A549 (cell line): Measurements from ENCODE around the gene NELFE. TPM values are rescaled to one million over a fixed set of nuclear protein-coding genes. Genes with fewer than 3 reads are reported as not detected.
A peak's percentile ranks its signal among the peaks of the same experiment; 100 is the strongest.

Experiments used
- ATAC-seq, 2 experiments: fragments of 200-7000 bp in 1 of 2; fragments of >200 bp in 1 of 2; cut with Nextera tagmentation in 1 of 2; cut with Tn5 transposase in 1 of 2; 3 replicates each; pipeline versions ENCODE4 v1.8.0 to v1.9.1; 2018 to 2020; ENCODE audit warnings: mild to moderate bottlenecking in 1 of 2, moderate library complexity in 1 of 2
- CTCF ChIA-PET: fragments of 300-600 bp; sonication (Branson Sonifier 250); formaldehyde crosslinking; extraction: SDS; loops from one replicate; lab custom pipeline; 2021; ENCODE audit warnings: antibody characterized with exemption, inconsistent platforms; lab: Yijun Ruan, JAX
- POLR2A ChIA-PET: fragments of 350-600 bp; formaldehyde crosslinking; extraction: SDS; loops from one replicate; lab custom pipeline; 2021; ENCODE audit warnings: antibody characterized with exemption, inconsistent platforms; lab: Yijun Ruan, JAX
- DNase-seq, 2 experiments: peaks; one replicate each; pipeline versions ENCODE4 v3.0.0 to v3.0.0-alpha.2; 2011 to 2016; ENCODE audit warnings: low read depth in 1 of 2, low spot score in 1 of 2
- FAIRE-seq: peaks from 2 replicates; lab custom pipeline; 2011; peaks lifted over from hg19 to GRCh38; lab: Jason Lieb, UNC
- H3K27ac ChIP-seq, 2 experiments: fragments of >200 bp; sonication (Bioruptor Twin); formaldehyde crosslinking; 3 replicates each; pipeline ENCODE4 v1.5.1; 2016 to 2017
- H3K4me1 ChIP-seq: fragments of >200 bp; sonication (Bioruptor Twin); formaldehyde crosslinking; 3 replicates; pipeline ENCODE4 v1.6.1; 2016
- H3K4me2 ChIP-seq: fragments of >200 bp; sonication (Bioruptor Twin); formaldehyde crosslinking; 3 replicates; pipeline ENCODE4 v1.6.1; 2016
- H3K4me3 ChIP-seq: fragments of >200 bp; sonication (Bioruptor Twin); formaldehyde crosslinking; 3 replicates; pipeline ENCODE4 v1.5.1; 2016
- H3K9me3 ChIP-seq: fragments of >200 bp; sonication (Bioruptor Twin); formaldehyde crosslinking; 3 replicates; pipeline ENCODE4 v1.6.1; 2016
- CHD4 ChIP-seq: fragments of 200-600 bp; sonication (generic); IDR thresholded peaks from 2 replicates; pipeline ENCODE4 v1.6.1; 2016; ENCODE audit warnings: antibody characterized with exemption, mild to moderate bottlenecking, borderline replicate concordance
- FOSL2 ChIP-seq, 2 experiments: fragments of 450-650 bp in 1 of 2; fragments of >200 bp in 1 of 2; sonication (Bioruptor Twin) in 1 of 2; formaldehyde crosslinking; IDR thresholded peaks; 2 replicates each; pipeline versions ENCODE4 v1.5.0 to v1.6.1; 2016 to 2020; ENCODE audit warnings: mild to moderate bottlenecking in 1 of 2, moderate library complexity in 1 of 2
- FOXS1 ChIP-seq: fragments of 250-450 bp; sonication (Bioruptor Pico); IDR thresholded peaks from 2 replicates; pipeline ENCODE4 v1.5.0; 2020; ENCODE audit warnings: mild to moderate bottlenecking, moderate library complexity
- GATA3 ChIP-seq: IDR thresholded peaks from 2 replicates; pipeline ENCODE4 v1.6.1; 2012; ENCODE audit warnings: borderline replicate concordance
- HDAC2 ChIP-seq: fragments of 200-600 bp; sonication (generic); IDR thresholded peaks from 2 replicates; pipeline ENCODE4 v1.6.1; 2016
- HEYL ChIP-seq: fragments of 250-450 bp; sonication (Bioruptor Pico); IDR thresholded peaks from 2 replicates; pipeline ENCODE4 v1.8.0; 2021; ENCODE audit warnings: mild to moderate bottlenecking, moderate library complexity
- HOXA7 ChIP-seq: fragments of 250-450 bp; sonication (Bioruptor Pico); IDR thresholded peaks from 2 replicates; pipeline ENCODE4 v1.5.0; 2020; ENCODE audit warnings: mild to moderate bottlenecking, moderate library complexity
- HOXB13 ChIP-seq: fragments of 250-450 bp; sonication (Bioruptor Pico); IDR thresholded peaks from 2 replicates; pipeline ENCODE4 v1.5.0; 2020; ENCODE audit warnings: low read depth, mild to moderate bottlenecking, moderate library complexity
- HOXB5 ChIP-seq: fragments of 250-450 bp; sonication (Bioruptor Pico); IDR thresholded peaks from 2 replicates; pipeline ENCODE4 v1.5.0; 2020; ENCODE audit warnings: mild to moderate bottlenecking, moderate library complexity
- KDM1A ChIP-seq: fragments of 200-600 bp; sonication (generic); IDR thresholded peaks from 2 replicates; pipeline ENCODE4 v1.6.1; 2016; ENCODE audit warnings: low read depth, mild to moderate bottlenecking
- KDM5A ChIP-seq: fragments of 200-600 bp; sonication (generic); IDR thresholded peaks from 2 replicates; pipeline ENCODE4 v1.6.1; 2016; ENCODE audit warnings: antibody characterized with exemption, mild to moderate bottlenecking
- NFE2L2 ChIP-seq: fragments of 150-350 bp; conservative IDR thresholded peaks from 2 replicates; pipeline ENCODE4 v1.6.1; 2014; ENCODE audit warnings: low read length
- PHF8 ChIP-seq: fragments of 200-600 bp; sonication (generic); IDR thresholded peaks from 2 replicates; pipeline ENCODE4 v1.6.1; 2016; ENCODE audit warnings: low read depth, mild to moderate bottlenecking, antibody characterized with exemption, moderate library complexity, borderline replicate concordance
- RAD21 ChIP-seq, 2 experiments: fragments of >200 bp in 1 of 2; sonication (Bioruptor Twin) in 1 of 2; formaldehyde crosslinking in 1 of 2; IDR thresholded peaks in 1 of 2; conservative IDR thresholded peaks in 1 of 2; 2 replicates in 1 of 2; 3 replicates in 1 of 2; pipeline ENCODE4 v1.6.1; 2012 to 2018; ENCODE audit warnings: inconsistent platforms in 1 of 2
- RARB ChIP-seq: fragments of 250-450 bp; sonication (Bioruptor Pico); IDR thresholded peaks from 2 replicates; pipeline ENCODE4 v1.8.0; 2021; ENCODE audit warnings: mild to moderate bottlenecking, moderate library complexity
- ZC3H11A ChIP-seq: fragments of 450-650 bp; IDR thresholded peaks from 2 replicates; pipeline ENCODE4 v1.6.1; 2014; ENCODE audit warnings: antibody characterized with exemption, mild to moderate bottlenecking
- ZFP36 ChIP-seq: fragments of 450-650 bp; IDR thresholded peaks from 2 replicates; pipeline ENCODE4 v1.6.1; 2014; ENCODE audit warnings: borderline replicate concordance; ENCODE audit not compliant: partially characterized antibody
- WGBS: methylation state at CpG from one replicate; pipeline ENCODE4 v1.1.6; 2017; ENCODE audit errors: missing lambda C conversion rate; 5-methylcytosine and 5-hydroxymethylcytosine counted together
- polyA plus RNA-seq, 4 experiments: library from polyadenylated mRNA; depleted of rRNA in 3 of 4; stranded (reverse); fragments of >200 nt; fragmentation: RNase III in 1 of 4; extraction: RNeasy Plus Mini Kit Qiagen cat#74134 plus additional on column Dnase treatment in 1 of 4; gene quantifications; 2 replicates in 3 of 4; 3 replicates in 1 of 4; pipeline ENCODE4 v1.2.3, GENCODE V29; 2011 to 2017
- TF ChIP-seq, protein P1 (sequence below): fragments of >200 bp; sonication (Bioruptor Twin); formaldehyde crosslinking; IDR thresholded peaks from 2 replicates; pipeline ENCODE4 v1.6.1; 2016
- TF ChIP-seq, protein P2 (sequence below): fragments of 250-450 bp; sonication (Bioruptor Pico); IDR thresholded peaks from 2 replicates; pipeline ENCODE4 v1.5.0; 2020; ENCODE audit warnings: low read depth, mild to moderate bottlenecking, moderate library complexity
- TF ChIP-seq, protein P3 (sequence below): fragments of 250-450 bp; sonication (Bioruptor Pico); IDR thresholded peaks from 2 replicates; pipeline ENCODE4 v1.5.0; 2021; ENCODE audit warnings: mild to moderate bottlenecking, moderate library complexity, borderline replicate concordance
- TF ChIP-seq, protein P4 (sequence below): fragments of >200 bp; sonication (Bioruptor Twin); formaldehyde crosslinking; IDR thresholded peaks from 3 replicates; pipeline ENCODE4 v1.5.1; 2016

Gene NELFE
- polyA plus RNA-seq, 2 of the 4 experiments (the other 2 are of a cell fraction), result 64.2 to 72.4 TPM

DNA sequence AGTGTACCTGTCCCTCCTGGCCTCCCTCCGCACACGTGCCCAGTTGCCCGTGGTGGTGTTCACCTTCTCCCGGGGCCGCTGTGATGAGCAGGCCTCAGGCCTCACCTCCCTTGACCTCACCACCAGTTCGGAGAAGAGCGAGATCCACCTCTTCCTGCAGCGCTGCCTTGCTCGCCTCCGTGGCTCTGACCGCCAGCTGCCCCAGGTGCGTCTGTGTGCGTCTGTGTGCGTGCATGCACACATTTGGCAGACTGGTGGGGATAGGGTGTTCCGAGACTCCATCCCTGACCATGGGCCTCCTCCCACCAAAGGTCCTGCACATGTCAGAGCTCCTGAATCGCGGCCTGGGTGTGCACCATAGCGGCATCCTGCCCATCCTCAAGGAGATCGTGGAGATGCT, 5.2 kb upstream of the NELFE start:
- Histone ChIP-seq H3K4me2 (no peak overlapping the region), H3K9me3 (no peaks in the 10 kb centered on the region), H3K4me1 (peaks cover 5% of the 10 kb centered on the region; the same call in 2 of the 3 replicates), H3K4me3 (no peak overlapping the region), H3K27ac (no peak overlapping the region)
- WGBS, result 97% methylated on average over 14 of the region's 19 CpGs
- ChIA-PET POLR2A (no interaction called here), CTCF (interaction anchor here (0.6 to 2.6 kb wide), 2 partner anchors 12 to 14 kb away, joined by 3 to 13 read pairs; no protein-coding TSS in a partner anchor)
- ATAC-seq (no peak), DNase-seq (no peak), FAIRE-seq (no peak)
- TF ChIP-seq KDM1A, result no peak

DNA sequence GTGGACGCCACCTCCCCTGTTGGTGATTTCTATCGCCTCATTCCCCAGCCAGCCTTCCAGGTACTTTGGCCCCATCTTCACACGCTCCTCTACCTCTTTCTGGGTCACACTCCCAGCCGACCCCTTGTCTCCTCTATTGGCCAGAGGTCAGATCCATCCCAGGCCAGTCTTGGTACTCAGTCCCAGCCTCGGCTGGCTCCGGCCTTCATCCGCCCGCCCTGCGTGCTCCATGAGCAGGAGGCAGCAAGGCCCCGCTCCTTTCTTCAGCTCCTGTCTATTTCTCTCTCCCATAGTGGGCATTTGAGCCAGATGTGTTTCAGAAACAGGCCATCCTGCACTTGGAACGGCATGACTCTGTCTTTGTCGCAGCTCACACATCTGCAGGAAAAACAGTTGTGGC, 2.8 kb upstream of the NELFE start:
- no peak overlapping the region for H3K4me3 ChIP-seq
- whole genome bisulfite sequencing, result 95% methylated on average over 12 of the region's 12 CpGs
- H3K9me3 ChIP-seq, result no peaks in the 10 kb centered on the region
- H3K4me1 ChIP-seq, result peaks cover 13% of the 10 kb centered on the region; the same call in 2 of the 3 replicates
- no peak for FAIRE-seq
- TF ChIP-seq, protein P1, sequence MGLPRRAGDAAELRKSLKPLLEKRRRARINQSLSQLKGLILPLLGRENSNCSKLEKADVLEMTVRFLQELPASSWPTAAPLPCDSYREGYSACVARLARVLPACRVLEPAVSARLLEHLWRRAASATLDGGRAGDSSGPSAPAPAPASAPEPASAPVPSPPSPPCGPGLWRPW, result no peak
- TF ChIP-seq, protein P2, sequence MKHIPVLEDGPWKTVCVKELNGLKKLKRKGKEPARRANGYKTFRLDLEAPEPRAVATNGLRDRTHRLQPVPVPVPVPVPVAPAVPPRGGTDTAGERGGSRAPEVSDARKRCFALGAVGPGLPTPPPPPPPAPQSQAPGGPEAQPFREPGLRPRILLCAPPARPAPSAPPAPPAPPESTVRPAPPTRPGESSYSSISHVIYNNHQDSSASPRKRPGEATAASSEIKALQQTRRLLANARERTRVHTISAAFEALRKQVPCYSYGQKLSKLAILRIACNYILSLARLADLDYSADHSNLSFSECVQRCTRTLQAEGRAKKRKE (CRISPR knock-in tag), result no peak
- TF ChIP-seq RAD21 (conservative IDR thresholded peaks at IDR 0.05 in 1 of 2, IDR thresholded peaks at IDR 0.05 in 1 of 2) (no peak), RARB (CRISPR knock-in tag) (no peak)
- TF ChIP-seq, all 56 proteins: peak for 0
- no peak overlapping the region for H3K4me2 ChIP-seq
- H3K27ac ChIP-seq, result no peak overlapping the region
- ATAC-seq, result no peak
- ChIA-PET POLR2A (no interaction called here), CTCF (interaction anchor here (1.8 kb wide), 1 partner anchor 9 kb away, joined by 6 read pairs; no protein-coding TSS in a partner anchor)
- DNase-seq, result no peak

DNA sequence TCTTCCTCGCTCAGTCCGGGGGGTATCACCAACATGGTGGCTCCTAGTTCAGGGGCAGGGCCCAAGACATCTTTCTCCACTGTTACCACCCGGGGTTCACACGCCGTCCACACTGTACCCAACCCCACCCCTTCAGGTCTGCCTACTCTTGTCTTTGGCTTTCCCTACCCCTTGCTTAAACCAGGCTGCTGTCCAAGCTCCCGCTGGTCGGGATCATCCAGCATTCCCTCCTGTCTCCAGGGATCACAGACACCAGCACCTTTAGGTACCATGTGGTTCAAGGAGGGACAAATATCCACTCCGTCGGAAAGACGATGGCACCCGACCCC, 395 bp downstream of the NELFE start:
- CTCF ChIA-PET, result interaction anchor here (0.8 to 2.2 kb wide), 2 partner anchors 14 to 16 kb away, joined by 3 to 10 read pairs; partner anchors contain the start of gene DXO
- FAIRE-seq, result no peak
- Histone ChIP-seq H3K27ac (peak overlapping the region; percentile 91 to 93), H3K4me3 (peak overlapping the region; percentile 94), H3K4me1 (peaks cover 13% of the 10 kb centered on the region; the same call in 2 of the 3 replicates), H3K9me3 (no peaks in the 10 kb centered on the region)
- ATAC-seq, result peak; percentile 27 to 31; a peak in 4 of 6 replicates
- 5% methylated on average over 11 of the region's 11 CpGs for WGBS
- POLR2A ChIA-PET, result interaction anchor here (1.0 to 2.3 kb wide), 2 partner anchors 13 to 60 kb away, joined by 3 to 13 read pairs; partner anchors contain the start of gene DXO
- TF ChIP-seq GATA3 (no peak), KDM5A (0 out of 2 replicates have a peak, but pooled peaks have one; percentile 54), HOXB13 (CRISPR knock-in tag) (no peak), FOXS1 (CRISPR knock-in tag) (no peak), HOXB5 (CRISPR knock-in tag) (no peak)
- TF ChIP-seq, all 56 proteins: peak for 1
- H3K4me2 ChIP-seq, result peak overlapping the region; percentile 90
- DNase-seq, result no peak

DNA sequence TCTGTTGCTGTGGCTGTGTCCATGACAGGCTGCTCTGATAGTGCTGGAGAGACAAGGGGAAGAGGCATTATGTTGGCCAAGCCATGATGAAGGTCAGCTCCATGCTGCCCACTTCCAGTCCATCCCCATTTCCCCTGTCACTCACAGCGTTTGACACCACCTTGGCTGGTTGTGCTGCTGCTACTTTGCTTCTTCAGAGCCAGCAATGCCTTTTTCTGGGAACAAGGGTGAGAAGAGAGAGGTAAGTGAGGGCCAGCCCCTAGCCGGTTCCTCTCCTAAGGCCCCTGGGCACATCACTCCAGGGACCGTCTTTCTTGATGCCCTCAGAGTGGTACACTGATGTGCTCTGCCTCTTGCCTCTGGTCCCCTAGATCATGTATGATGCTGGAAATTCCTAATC, 2.0 kb downstream of the NELFE start:
- DNase-seq (no peak), FAIRE-seq (no peak), ATAC-seq (no peak)
- TF ChIP-seq ZC3H11A, result no peak
- TF ChIP-seq, protein P1, result no peak
- no peak for TF ChIP-seq HOXA7 (CRISPR knock-in tag)
- TF ChIP-seq RARB (CRISPR knock-in tag), result no peak
- TF ChIP-seq, protein P3, sequence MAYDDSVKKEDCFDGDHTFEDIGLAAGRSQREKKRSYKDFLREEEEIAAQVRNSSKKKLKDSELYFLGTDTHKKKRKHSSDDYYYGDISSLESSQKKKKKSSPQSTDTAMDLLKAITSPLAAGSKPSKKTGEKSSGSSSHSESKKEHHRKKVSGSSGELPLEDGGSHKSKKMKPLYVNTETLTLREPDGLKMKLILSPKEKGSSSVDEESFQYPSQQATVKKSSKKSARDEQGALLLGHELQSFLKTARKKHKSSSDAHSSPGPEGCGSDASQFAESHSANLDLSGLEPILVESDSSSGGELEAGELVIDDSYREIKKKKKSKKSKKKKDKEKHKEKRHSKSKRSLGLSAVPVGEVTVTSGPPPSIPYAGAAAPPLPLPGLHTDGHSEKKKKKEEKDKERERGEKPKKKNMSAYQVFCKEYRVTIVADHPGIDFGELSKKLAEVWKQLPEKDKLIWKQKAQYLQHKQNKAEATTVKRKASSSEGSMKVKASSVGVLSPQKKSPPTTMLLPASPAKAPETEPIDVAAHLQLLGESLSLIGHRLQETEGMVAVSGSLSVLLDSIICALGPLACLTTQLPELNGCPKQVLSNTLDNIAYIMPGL (CRISPR knock-in tag), result no peak
- no peak for TF ChIP-seq HDAC2
- no peak for TF ChIP-seq CHD4
- no peak for TF ChIP-seq NFE2L2
- TF ChIP-seq FOSL2 (IDR thresholded peaks at IDR 0.05), result no peak
- TF ChIP-seq FOSL2 (CRISPR knock-in tag; IDR thresholded peaks at IDR 0.05), result no peak
- TF ChIP-seq, protein P4, sequence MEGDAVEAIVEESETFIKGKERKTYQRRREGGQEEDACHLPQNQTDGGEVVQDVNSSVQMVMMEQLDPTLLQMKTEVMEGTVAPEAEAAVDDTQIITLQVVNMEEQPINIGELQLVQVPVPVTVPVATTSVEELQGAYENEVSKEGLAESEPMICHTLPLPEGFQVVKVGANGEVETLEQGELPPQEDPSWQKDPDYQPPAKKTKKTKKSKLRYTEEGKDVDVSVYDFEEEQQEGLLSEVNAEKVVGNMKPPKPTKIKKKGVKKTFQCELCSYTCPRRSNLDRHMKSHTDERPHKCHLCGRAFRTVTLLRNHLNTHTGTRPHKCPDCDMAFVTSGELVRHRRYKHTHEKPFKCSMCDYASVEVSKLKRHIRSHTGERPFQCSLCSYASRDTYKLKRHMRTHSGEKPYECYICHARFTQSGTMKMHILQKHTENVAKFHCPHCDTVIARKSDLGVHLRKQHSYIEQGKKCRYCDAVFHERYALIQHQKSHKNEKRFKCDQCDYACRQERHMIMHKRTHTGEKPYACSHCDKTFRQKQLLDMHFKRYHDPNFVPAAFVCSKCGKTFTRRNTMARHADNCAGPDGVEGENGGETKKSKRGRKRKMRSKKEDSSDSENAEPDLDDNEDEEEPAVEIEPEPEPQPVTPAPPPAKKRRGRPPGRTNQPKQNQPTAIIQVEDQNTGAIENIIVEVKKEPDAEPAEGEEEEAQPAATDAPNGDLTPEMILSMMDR, result no peak
- TF ChIP-seq ZFP36, result no peak
- no peak for TF ChIP-seq PHF8
- no peak for TF ChIP-seq HEYL (CRISPR knock-in tag)
- CTCF ChIA-PET, result interaction anchor here (2.2 kb wide), 1 partner anchor 15 kb away, joined by 10 read pairs; the partner anchor contains the start of gene DXO
- H3K27ac ChIP-seq, result no peak overlapping the region
- H3K4me3 ChIP-seq, result no peak overlapping the region
- peaks cover 13% of the 10 kb centered on the region; the same call in 2 of the 3 replicates for H3K4me1 ChIP-seq
- no peaks in the 10 kb centered on the region for H3K9me3 ChIP-seq
- POLR2A ChIA-PET, result no interaction called here
- 91% methylated on average over 3 of the region's 3 CpGs for WGBS
- H3K4me2 ChIP-seq, result no peak overlapping the region
